Cardiac septum (tissue), 1 donor: ENCODE results near the gene LMX1B. TPM values are rescaled to one million over a fixed set of nuclear protein-coding genes. Genes with fewer than 3 reads are reported as not detected.

Source experiments
- DNase-seq: peaks from one replicate; pipeline ENCODE4 v3.0.0-alpha.2; 2020; ENCODE audit warnings: low spot score
- intact Hi-C: fragments of 100-400 bp; cut with DNase I; formaldehyde crosslinking; loops from one replicate; pipeline ENCODE4 v1.14.0; 2022
- total RNA-seq: library from RNA; stranded (reverse); fragmentation: NEBNext Ultra II Directional; extraction: Animal tissue kit (Norgen Biotek cat#: 25700); gene quantifications from one replicate; pipeline ENCODE4 v1.2.1, GENCODE V29; 2021
- donor health status: DM: no; HTN: no; CAD: no.

The LMX1B gene
- total RNA-seq, 1 donor from 2014 or later: 0.62 TPM

DNA sequence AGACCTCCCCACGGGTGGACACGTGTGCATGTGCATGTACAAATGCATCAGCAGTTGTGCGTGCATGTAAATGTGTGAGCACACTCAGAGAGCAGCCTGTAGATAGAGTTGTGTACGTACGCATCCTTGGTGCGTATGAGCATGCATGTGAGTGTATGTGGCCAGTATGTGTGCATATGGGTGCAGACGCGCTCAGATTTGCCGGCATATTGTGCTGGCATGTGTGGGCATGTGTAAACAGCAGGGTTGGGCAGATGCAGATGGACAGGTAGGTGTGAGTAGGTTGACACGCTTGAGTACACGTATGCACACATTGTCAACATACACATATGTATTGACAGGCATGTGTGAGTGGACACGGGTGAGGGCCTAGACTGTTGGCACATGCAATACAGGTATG is 56.5 kb downstream of the LMX1B start:
- intact Hi-C loops: no loop called here
- no peak for DNase-seq

DNA sequence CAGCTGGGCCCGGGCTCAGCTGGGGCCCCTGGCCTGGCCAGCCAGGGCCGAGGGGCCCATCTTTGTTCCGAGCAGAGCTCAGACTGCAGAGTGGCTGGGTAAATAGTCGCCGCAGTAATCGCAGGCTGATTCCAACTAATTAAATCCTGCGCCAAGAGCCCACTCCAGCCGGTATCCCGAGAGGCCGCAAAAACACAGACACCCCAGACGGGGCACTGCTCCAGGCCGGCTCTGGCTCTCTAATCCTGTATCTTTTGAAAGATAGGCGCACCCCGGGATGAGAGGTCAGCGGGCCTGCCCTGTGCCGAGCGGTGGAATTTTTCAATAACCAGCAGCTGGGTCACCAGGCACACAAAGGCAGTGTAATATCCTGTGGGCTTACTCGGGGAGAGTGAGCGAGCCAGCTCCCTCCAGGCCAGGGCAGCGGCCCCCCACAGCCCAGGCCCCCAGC is 57.7 kb downstream of the LMX1B start:
- intact Hi-C loops: no loop called here
- no peak for DNase-seq

DNA sequence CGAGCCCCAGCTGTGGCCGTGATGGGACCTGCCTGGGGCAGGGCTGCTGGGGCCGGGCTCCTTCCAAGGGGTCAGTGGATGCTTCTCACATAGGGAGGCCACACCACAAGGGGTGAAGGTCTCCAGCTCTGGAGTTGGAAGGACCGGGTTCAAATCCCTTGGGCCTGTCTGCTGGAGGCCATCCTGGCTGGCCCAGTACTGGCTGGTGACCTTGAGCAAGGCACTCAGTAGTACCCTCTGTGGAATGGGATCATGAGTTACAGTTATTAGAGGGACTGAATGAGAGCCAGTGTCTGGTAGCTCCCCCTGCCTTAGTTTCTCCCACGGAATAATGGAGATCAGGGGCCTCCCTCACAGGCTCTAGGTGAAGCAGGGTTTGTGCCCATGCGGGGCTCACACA is 58.3 kb downstream of the LMX1B start:
- no peak for DNase-seq
- intact Hi-C loops: no loop called here

GRCh38 chr9:126672634-126673284 is 59.0 kb downstream of the LMX1B start:
- DNase-seq: no peak
- intact Hi-C loops: no loop called here

DNA sequence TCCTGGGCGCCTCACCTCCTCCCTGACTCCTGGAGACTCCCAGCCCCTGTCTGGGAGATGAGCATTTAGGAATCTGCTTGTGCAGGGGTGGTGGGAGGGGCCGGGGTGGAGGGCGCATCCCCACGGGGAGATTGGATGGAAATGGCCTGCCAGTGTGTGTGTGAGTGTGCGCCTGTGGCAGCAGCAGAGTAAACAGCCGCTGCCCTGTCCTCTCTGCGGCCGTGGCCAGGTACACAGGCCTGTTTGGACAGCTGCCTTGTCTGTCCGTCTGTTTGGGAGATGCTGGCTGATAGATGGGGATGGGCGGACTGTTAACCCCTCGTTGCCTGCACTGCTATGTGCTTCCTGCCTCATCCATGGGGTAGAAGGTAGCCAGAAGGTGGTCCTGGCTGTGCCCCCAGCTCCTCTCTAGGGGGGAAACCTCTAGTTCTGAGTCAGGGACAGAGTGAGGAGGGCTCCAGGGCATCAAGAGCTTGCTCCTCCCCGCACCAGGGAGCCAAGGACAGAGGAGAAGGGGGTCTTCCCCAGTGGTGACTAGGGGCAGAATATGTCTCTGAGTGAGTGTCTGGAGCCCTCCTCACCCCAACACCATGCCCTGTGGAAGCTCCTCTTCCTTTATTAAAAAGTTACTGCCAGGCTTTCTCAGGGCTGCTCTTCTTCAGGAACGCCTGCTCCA is 60.1 kb downstream of the LMX1B start:
- DNase-seq: no peak
- intact Hi-C loops: no loop called here

GRCh38 chr9:126674365-126675146 is 60.8 kb downstream of the LMX1B start:
- DNase-seq: no peak
- intact Hi-C loops: no loop called here

DNA sequence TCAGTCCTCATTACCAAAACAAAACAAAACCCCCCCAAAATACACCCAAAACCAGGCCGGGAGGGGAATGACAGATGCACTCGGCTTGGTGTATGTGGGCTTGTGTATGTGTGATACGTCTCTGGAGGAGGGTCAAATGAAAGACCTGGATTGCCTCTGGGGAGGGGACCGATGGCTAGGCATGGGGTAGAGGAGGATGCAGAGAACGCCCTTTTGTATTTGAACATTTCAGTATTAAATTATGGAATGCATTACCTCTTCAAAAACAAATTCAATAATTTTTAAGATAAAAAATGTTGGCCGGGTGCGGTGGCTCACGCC is 61.4 kb downstream of the LMX1B start:
- DNase-seq: no peak
- intact Hi-C loops: no loop called here

DNA sequence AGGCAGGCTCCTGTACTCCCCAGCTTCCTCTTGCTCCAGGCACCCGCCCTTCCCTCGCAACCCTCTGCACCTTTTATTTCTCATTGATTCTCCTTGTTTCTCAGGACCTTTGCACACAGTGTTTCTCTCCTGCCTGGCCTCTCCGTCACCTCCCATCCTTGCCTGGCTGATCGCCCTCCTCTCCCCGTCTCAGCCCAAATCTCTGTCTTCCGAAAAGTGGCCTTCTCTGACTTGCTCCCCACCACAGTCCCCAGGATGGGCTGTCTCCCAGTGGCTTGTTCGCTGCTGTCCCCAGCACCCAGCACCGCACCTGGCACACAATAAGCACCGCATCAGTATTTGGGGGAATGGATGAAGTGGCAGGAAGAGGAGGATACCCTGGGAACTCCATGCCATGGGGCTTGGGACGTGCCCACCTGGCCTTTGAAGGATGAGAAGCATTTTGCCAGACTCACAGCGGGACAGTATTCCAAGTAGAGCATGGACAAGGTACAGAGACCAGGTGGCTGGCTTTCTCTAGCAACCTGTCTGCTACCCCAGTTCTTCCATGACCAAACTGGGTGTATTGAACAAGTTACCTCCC is 62.5 kb downstream of the LMX1B start:
- intact Hi-C loops: no loop called here
- no peak for DNase-seq

- no peak for DNase-seq
- intact Hi-C loops: no loop called here
Observed at GRCh38 chr9:126676685-126677143, 63.0 kb downstream of the LMX1B start.

DNA sequence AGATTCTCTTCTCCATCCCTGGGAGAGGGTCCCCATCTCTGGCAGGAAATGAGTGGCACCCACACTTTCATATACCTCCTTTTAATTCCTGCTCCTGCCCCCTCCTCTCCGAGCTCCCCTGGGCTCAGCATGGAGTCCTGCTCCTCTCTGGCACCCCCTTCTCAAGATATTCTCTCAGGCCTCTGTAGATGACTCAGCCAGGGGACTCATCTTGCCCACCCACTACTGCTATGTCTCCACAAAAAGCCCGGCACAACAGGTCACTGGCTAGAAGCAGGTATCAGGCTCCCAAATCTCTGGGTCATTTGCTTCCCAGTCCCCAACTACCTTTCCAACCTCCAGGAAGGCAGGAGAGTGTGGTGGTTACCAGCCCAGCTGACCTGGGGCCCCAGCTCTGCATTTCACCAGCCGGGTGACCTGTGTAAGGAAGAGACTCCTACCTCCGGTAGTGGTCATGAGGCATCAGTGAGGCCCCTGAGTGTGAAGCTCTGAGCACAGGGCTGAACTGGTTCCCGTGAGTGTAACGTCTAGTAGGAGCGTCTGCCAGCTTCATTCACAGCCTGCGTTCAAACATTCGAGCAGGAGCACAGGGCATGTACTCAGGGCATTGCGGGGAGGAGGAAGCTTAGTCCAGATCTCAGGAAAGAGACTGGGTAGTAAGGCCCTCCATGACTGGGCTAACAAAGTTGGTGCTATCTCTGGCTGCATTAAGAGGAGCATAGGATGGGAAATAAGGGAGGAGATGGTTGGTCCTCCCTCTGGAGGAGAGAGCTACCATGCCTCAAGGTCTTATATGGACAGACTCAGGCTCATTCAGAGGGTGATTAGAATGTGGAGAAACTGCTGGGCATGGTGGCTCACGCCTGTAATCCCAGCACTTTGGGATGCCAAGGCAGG is 63.7 kb downstream of the LMX1B start:
- intact Hi-C loops: no loop called here
- no peak for DNase-seq

GRCh38 chr9:126678989-126679388 is 65.3 kb downstream of the LMX1B start:
- intact Hi-C loops: no loop called here
- no peak for DNase-seq

DNA sequence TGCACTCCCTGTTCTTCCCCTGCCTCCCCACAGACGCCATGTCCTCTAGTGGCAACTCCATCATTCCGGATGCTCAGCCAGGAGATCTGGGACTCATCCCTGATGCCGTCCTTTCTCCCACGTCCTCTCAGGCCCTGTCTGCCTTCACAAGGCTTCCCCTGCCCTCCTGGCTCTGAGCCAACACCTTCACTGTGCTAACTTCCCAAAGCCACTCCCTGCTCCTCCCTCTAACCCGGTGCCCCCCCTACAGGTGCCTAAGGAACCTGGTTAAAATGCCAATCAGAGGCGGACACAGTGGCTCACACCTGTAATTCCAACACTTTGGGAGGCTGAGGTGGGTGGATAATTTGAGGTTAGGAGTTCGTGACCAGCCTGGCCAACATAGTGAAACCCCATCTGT is 67.6 kb downstream of the LMX1B start:
- DNase-seq: no peak
- intact Hi-C loops: no loop called here

DNA sequence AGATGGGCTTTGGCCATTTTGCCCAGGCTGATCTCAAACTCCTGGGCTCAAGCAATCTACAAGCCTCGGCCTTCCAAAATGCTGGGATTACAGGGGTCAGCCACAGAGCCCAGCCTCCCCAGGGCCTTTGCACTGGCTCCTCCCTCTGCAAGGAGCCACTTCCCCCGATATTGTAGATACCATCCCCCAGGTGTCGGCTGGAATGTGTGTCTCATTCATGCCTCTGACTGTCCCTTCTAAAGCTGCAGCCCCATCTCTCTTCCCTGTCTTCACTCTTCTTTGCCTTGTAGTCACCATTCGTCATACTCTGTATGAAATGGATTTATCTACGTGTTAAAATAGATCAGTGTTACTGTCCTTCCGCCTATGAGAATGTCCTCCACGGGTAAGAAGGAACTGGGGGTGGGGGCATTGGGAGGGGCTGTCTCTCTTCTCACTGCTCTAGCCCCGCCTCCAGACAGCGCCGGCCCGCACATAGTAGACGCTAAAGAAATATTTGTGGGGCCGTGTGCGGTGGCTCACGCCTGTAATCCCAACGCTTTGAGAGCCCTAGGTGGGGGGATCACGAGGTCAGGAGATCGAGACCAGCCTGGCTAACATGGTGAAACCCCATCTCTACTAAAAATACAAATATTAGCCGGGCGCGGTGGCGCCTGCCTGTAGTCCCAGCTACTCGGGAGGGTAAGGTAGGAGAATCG is 68.5 kb downstream of the LMX1B start:
- intact Hi-C loops: no loop called here
- no peak for DNase-seq

- DNase-seq: no peak
- intact Hi-C loops: no loop called here
Observed at GRCh38 chr9:126682928-126683697, 69.4 kb downstream of the LMX1B start.

DNA sequence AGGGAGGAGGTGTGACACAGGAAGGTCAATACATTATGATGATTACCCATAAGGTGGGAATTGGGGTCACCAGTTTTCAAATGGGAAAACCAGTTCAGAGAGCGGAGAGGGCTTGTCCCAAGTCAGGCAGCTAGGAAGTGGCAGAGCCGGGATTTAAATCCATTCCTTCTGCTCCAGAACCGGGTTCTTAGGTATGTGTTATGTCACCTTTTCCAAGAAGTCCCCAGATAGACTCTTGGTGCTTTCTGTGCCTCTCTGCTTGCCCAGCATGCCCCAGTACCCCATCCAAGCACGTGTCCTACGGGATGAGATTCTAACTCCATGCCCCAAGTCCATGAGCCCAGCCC is 69.9 kb downstream of the LMX1B start:
- intact Hi-C loops: no loop called here
- no peak for DNase-seq

GRCh38 chr9:126684345-126684744 is 70.6 kb downstream of the LMX1B start:
- no peak for DNase-seq
- intact Hi-C loops: no loop called here

DNA sequence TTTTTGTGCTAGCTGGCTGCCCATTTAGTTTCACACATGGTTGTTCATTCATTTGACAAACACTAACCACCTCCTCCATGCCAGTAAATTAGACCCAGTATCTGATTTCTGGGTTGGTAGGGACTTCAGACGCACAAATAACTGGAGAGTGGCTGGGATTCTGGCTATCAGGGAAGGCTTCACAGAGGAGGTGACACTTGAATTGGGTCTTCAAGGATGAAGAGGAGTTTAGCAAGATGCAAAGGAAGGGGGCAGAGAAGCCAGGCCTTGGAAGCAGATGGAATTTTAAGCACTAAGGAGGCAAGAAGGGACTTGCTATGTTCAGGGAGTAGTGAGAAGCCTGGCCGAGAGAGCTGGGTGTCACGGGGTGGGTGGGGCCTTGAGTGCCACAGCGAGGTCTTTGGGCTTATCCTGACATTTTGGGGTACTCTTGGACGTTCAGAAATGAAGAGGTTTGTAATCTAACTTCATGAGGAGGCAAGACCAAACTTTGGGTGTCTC is 71.3 kb downstream of the LMX1B start:
- DNase-seq: no peak
- intact Hi-C loops: no loop called here

- no peak for DNase-seq
- intact Hi-C loops: no loop called here
Observed at GRCh38 chr9:126687930-126688461, 74.3 kb downstream of the LMX1B start.
